HepG2 (cell line): ENCODE data around the gene CCSER2. TPM values are rescaled to one million over a fixed set of nuclear protein-coding genes. Genes with fewer than 3 reads are reported as not detected.

Experiments used
- ELK4 ChIP-seq: sonication (generic); formaldehyde crosslinking; IDR thresholded peaks from 2 replicates; pipeline ENCODE4 v1.9.0; 2021; ENCODE audit warnings: missing genetic modification reagents, borderline replicate concordance
- ETV5 ChIP-seq: IDR thresholded peaks from 2 replicates; pipeline ENCODE4 v1.6.1; 2018; ENCODE audit warnings: missing biosample characterization, missing genetic modification reagents, inconsistent platforms, borderline replicate concordance
- HMG20A ChIP-seq: IDR thresholded peaks from 2 replicates; pipeline ENCODE4 v1.6.1; 2016; ENCODE audit warnings: borderline replicate concordance
- HNRNPH1 ChIP-seq: fragments of 200-400 bp; formaldehyde crosslinking; optimal IDR thresholded peaks from 2 replicates; pipeline ENCODE3; 2017; ENCODE audit warnings: mild to moderate bottlenecking, low read depth, low read length
- NKX3-1 ChIP-seq: sonication (generic); formaldehyde crosslinking; IDR thresholded peaks from 2 replicates; pipeline ENCODE4 v1.5.0; 2020; ENCODE audit warnings: missing genetic modification reagents
- POLR2A ChIP-seq, 2 experiments: IDR thresholded peaks; 2 replicates each; pipeline ENCODE4 v1.6.1; 2011; ENCODE audit warnings: low read depth in 2 of 2, low read length in 2 of 2, mild to moderate bottlenecking in 1 of 2, moderate library complexity in 1 of 2; ENCODE audit not compliant: insufficient read depth in 1 of 2
- SNAPC2 ChIP-seq: sonication (generic); formaldehyde crosslinking; IDR thresholded peaks from 2 replicates; pipeline ENCODE4 v1.8.1; 2022; ENCODE audit warnings: mild to moderate bottlenecking, missing genetic modification reagents
- TAF1 ChIP-seq: sonication (generic); formaldehyde crosslinking; IDR thresholded peaks from 2 replicates; pipeline ENCODE4 v1.4.0; 2020; ENCODE audit warnings: missing genetic modification reagents
- TEAD3 ChIP-seq: optimal IDR thresholded peaks from 2 replicates; pipeline ENCODE3; 2016; ENCODE audit warnings: borderline replicate concordance
- THAP11 ChIP-seq: IDR thresholded peaks from 2 replicates; pipeline ENCODE4 v1.6.1; 2016; ENCODE audit warnings: missing biosample characterization, missing genetic modification reagents
- YEATS4 ChIP-seq: sonication (generic); formaldehyde crosslinking; IDR thresholded peaks from 2 replicates; pipeline ENCODE4 v1.4.0; 2020; ENCODE audit warnings: missing genetic modification reagents, borderline replicate concordance
- ZBTB3 ChIP-seq: sonication (generic); formaldehyde crosslinking; IDR thresholded peaks from 2 replicates; pipeline ENCODE4 v1.4.0; 2020; ENCODE audit warnings: low read depth, mild to moderate bottlenecking, moderate library complexity, missing genetic modification reagents, borderline replicate concordance
- ZFP62 ChIP-seq: sonication (generic); formaldehyde crosslinking; IDR thresholded peaks from 2 replicates; pipeline ENCODE4 v1.4.0; 2020; ENCODE audit warnings: missing genetic modification reagents
- ZFY ChIP-seq: sonication (generic); formaldehyde crosslinking; IDR thresholded peaks from 2 replicates; pipeline ENCODE4 v1.4.0; 2020; ENCODE audit warnings: missing genetic modification reagents
- ZNF121 ChIP-seq: sonication (generic); formaldehyde crosslinking; IDR thresholded peaks from 2 replicates; pipeline ENCODE4 v1.5.0; 2020; ENCODE audit warnings: mild to moderate bottlenecking, missing genetic modification reagents
- ZNF468 ChIP-seq: sonication (generic); formaldehyde crosslinking; IDR thresholded peaks from 2 replicates; pipeline ENCODE4 v1.8.0; 2022; ENCODE audit warnings: mild to moderate bottlenecking, moderate library complexity, missing genetic modification reagents
- ZNF724P ChIP-seq: sonication (generic); formaldehyde crosslinking; IDR thresholded peaks from 2 replicates; pipeline ENCODE4 v1.8.0; 2022; ENCODE audit warnings: missing genetic modification reagents, borderline replicate concordance
- polyA plus RNA-seq, 8 experiments: library from polyadenylated mRNA; depleted of rRNA in 3 of 8; stranded (reverse) in 7 of 8; unstranded in 1 of 8; fragments of >200 nt; fragmentation: Illumina TruSeq in 4 of 8; extraction: Trizol in 4 of 8; gene quantifications; 2 replicates each; pipeline versions ENCODE4 v1.2.1 to v1.2.3, GENCODE V29; 2011 to 2016; ENCODE audit warnings: low read depth in 4 of 8, missing spikeins in 1 of 8, mixed read lengths in 1 of 8; ENCODE audit not compliant: insufficient read depth in 1 of 8
- total RNA-seq, 5 experiments: library from RNA; depleted of rRNA; stranded (reverse); fragments of >200 nt; fragmentation: Illumina TruSeq; extraction: Trizol; gene quantifications; 2 replicates each; pipeline ENCODE4 v1.2.3, GENCODE V29; 2016; ENCODE audit warnings: low read depth in 1 of 5
- TF ChIP-seq, protein P1 (sequence below), 2 experiments: sonication (generic) in 1 of 2; formaldehyde crosslinking in 1 of 2; IDR thresholded peaks; 2 replicates each; pipeline versions ENCODE4 v1.4.0 to v1.6.1; 2018 to 2020; ENCODE audit warnings: missing genetic modification reagents in 2 of 2, borderline replicate concordance in 1 of 2, low read depth in 1 of 2, mild to moderate bottlenecking in 1 of 2, missing biosample characterization in 1 of 2

The CCSER2 gene
- total and polyA plus RNA-seq, 2 of the 13 experiments (the other 11 are each of a cell fraction or from before 2014, with no cell fraction given): 13.3 to 17.2 TPM

GRCh38 chr10:84328418-84329195 is at the start of gene CCSER2 (continued):
- TF ChIP-seq, protein P1, sequence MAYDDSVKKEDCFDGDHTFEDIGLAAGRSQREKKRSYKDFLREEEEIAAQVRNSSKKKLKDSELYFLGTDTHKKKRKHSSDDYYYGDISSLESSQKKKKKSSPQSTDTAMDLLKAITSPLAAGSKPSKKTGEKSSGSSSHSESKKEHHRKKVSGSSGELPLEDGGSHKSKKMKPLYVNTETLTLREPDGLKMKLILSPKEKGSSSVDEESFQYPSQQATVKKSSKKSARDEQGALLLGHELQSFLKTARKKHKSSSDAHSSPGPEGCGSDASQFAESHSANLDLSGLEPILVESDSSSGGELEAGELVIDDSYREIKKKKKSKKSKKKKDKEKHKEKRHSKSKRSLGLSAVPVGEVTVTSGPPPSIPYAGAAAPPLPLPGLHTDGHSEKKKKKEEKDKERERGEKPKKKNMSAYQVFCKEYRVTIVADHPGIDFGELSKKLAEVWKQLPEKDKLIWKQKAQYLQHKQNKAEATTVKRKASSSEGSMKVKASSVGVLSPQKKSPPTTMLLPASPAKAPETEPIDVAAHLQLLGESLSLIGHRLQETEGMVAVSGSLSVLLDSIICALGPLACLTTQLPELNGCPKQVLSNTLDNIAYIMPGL (CRISPR knock-in tag; IDR thresholded peaks at IDR 0.05; ENCODE audit: borderline replicate concordance in 1 of 2, low read depth in 1 of 2): 0 out of 4 replicates have a peak, but pooled peaks of 1 of the 2 experiments have one; percentile 29
- TF ChIP-seq ZFP62 (no peak), ZNF468 (CRISPR knock-in tag) (no peak), ELK4 (CRISPR knock-in tag) (no peak), THAP11 (CRISPR knock-in tag) (peak; percentile 46; the same call in 1 of the 2 replicates), POLR2A (IDR thresholded peaks at IDR 0.05; ENCODE audit: insufficient read depth in 1 of 2, low read depth in 2 of 2, low read length in 2 of 2) (peak; percentile 54 to 86), ZNF724P (peak; percentile 51; the same call in 1 of the 2 replicates), ZNF121 (CRISPR knock-in tag) (no peak), SNAPC2 (CRISPR knock-in tag) (no peak), TAF1 (CRISPR knock-in tag) (peak; percentile 64), TEAD3 (CRISPR knock-in tag) (no peak), NKX3-1 (no peak), YEATS4 (no peak), ZBTB3 (CRISPR knock-in tag) (no peak), HMG20A (CRISPR knock-in tag) (no peak), ZFY (peak; percentile 99), ETV5 (CRISPR knock-in tag) (no peak), HNRNPH1 (no peak)
